Cerebellar cortex (tissue), 1 donor: Measurements from ENCODE around the gene PRSS16.
"Not testable (repeated sequence)": the region's sequence is repeated elsewhere in the genome, so short reads cannot be mapped to it uniquely, and the experiment has no call there.

Experiments
- DNase-seq: peaks from one replicate; pipeline ENCODE4 v3.0.0-alpha.2; 2015; ENCODE audit warnings: low spot score

Gene PRSS16

GRCh38 chr6:27242589-27243265 lies 4.8 kb upstream of the PRSS16 start:
- no peak for DNase-seq

- DNase-seq = no peak
These were observed 1.3 kb downstream of the PRSS16 start for GRCh38 chr6:27248783-27249182.

GRCh38 chr6:27250277-27251111 lies 3.0 kb downstream of the PRSS16 start:
- DNase-seq = no peak

- DNase-seq = peak; percentile 92
These were observed 3.7 kb downstream of the PRSS16 start for GRCh38 chr6:27251112-27251605.

GRCh38 chr6:27251606-27252251 lies 4.2 kb downstream of the PRSS16 start:
- peak; percentile 82 for DNase-seq

- no peak for DNase-seq
These were observed 7.1 kb downstream of the PRSS16 start for GRCh38 chr6:27254566-27254965.

GRCh38 chr6:27255866-27256265 lies 8.4 kb downstream of the PRSS16 start:
- DNase-seq = no peak

GRCh38 chr6:27260369-27260768 lies 12.9 kb downstream of the PRSS16 start:
- DNase-seq = no peak

- DNase-seq = no peak
These were observed 13.4 kb downstream of the PRSS16 start for GRCh38 chr6:27260836-27261375.

GRCh38 chr6:27263886-27264285 lies 16.4 kb downstream of the PRSS16 start:
- DNase-seq = no peak

- DNase-seq = not testable (repeated sequence)
These were observed 19.5 kb downstream of the PRSS16 start for GRCh38 chr6:27267003-27267402.

GRCh38 chr6:27267857-27268434 lies 20.4 kb downstream of the PRSS16 start:
- no peak for DNase-seq

- DNase-seq = no peak
These were observed 21.3 kb downstream of the PRSS16 start for GRCh38 chr6:27268803-27269202.

GRCh38 chr6:27273783-27274182 lies 26.3 kb downstream of the PRSS16 start:
- no peak for DNase-seq

- DNase-seq = no peak
These were observed 27.8 kb downstream of the PRSS16 start for GRCh38 chr6:27275025-27275956.

- peak; percentile 39 for DNase-seq
These were observed 32.1 kb downstream of the PRSS16 start for GRCh38 chr6:27279513-27280063.

- peak; percentile 67 for DNase-seq
These were observed 32.6 kb downstream of the PRSS16 start for GRCh38 chr6:27280064-27280539.

- peak; percentile 61 for DNase-seq
These were observed 33.1 kb downstream of the PRSS16 start for GRCh38 chr6:27280540-27281000.

GRCh38 chr6:27281105-27281539 lies 33.6 kb downstream of the PRSS16 start:
- no peak for DNase-seq

GRCh38 chr6:27281569-27281968 lies 34.1 kb downstream of the PRSS16 start:
- no peak for DNase-seq
